ENCODE measurements around the gene ITPA.

GRCh38 chr20:3161316-3162079 is 47.8 kb upstream of the ITPA start:
- no peak for TF ChIP-seq NFYB (CRISPR knock-in tag; conservative IDR thresholded peaks at IDR 0.05; ENCODE audit: low read depth)
- no peak for TF ChIP-seq CREB1 (CRISPR knock-in tag; IDR thresholded peaks at IDR 0.05)
- no peak for TF ChIP-seq NR2C2 (CRISPR knock-in tag; IDR thresholded peaks at IDR 0.05)
- no peak for TF ChIP-seq CTCF (IDR thresholded peaks at IDR 0.05)
- TF ChIP-seq HMGXB4 (CRISPR knock-in tag; IDR thresholded peaks at IDR 0.05): no peak
- no peak for TF ChIP-seq ZNF512 (CRISPR knock-in tag; IDR thresholded peaks at IDR 0.05; ENCODE audit: borderline replicate concordance)
- TF ChIP-seq MAX (CRISPR knock-in tag; IDR thresholded peaks at IDR 0.05): no peak
